Right hindlimb (tissue), 1 donor: ENCODE measurements around the gene TOP1.

Experiments used
- DNase-seq: peaks from one replicate; pipeline ENCODE4 v3.0.0-alpha.2; 2018

TOP1 gene

DNA sequence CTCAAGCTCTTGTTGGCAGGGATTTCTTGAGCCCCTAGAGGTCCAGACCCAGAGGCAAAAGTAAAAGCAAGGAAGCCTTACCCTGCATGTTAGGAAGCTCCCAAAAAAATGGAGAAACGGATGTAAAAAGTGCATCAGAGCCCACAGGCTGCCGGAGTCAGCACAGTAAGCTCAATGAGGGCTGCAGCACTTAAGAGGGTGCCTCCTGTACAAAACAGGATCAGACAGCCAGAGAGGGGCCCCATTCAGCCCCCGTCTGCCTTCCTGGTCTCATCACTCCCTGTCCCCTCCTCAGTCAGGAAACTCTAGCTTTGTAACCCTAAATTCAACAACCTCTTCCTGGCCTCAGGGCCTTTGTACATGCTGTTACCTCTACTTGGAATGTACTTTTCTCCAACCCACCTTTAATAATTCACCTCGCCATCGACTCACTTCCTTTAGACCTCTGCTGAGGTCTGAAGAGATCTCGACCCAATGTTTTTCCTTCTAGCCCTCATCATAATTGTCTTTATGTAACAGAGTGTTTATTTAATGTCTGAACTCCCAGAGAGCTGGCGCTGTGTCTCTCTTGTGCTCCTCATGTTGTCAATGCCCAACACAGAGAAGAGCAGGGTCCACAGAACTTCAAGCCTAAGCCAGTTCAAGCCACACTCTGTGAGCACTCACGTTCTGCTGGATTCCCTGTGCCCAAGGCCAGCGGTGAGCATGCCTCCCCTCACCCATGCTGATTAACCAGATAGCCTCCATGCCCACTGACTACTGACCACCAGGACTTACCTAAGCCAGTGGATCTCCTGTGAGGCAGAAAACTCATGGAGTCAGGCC, 106.0 kb downstream of the TOP1 start:
- DNase-seq = no peak

DNA sequence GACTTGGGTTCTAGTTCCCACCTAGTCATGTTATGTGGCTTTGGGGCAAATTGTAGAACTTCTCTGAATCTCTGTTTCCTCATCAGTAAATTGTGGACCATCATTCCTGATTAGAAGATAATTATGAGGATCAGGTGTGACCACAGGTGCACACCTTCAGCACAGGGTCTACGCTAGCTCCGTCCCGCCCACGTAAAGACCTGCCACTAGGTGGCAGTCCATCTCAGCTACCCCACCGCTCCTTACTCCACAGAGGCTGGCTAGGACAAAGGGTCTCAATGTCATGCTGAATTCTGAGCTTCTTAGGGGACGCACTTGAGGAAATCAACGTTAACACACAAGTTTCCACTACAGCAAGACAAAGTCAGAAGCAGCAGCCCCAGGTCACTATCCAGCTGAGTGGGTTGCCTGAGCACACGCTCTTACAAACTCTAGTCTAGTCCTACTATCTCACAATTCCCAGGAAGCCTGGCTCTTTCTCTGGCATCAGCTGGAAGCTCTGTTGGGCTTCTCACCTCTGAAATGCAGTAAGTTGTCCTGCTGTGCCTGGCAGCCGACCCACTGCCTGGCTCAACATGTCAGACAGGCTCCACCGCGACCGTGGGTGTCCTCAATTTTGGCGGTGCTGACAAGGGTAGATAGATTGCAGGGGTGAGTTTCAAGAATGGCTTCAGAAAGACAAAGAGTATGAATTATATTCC, 106.7 kb downstream of the TOP1 start:
- no peak for DNase-seq

DNA sequence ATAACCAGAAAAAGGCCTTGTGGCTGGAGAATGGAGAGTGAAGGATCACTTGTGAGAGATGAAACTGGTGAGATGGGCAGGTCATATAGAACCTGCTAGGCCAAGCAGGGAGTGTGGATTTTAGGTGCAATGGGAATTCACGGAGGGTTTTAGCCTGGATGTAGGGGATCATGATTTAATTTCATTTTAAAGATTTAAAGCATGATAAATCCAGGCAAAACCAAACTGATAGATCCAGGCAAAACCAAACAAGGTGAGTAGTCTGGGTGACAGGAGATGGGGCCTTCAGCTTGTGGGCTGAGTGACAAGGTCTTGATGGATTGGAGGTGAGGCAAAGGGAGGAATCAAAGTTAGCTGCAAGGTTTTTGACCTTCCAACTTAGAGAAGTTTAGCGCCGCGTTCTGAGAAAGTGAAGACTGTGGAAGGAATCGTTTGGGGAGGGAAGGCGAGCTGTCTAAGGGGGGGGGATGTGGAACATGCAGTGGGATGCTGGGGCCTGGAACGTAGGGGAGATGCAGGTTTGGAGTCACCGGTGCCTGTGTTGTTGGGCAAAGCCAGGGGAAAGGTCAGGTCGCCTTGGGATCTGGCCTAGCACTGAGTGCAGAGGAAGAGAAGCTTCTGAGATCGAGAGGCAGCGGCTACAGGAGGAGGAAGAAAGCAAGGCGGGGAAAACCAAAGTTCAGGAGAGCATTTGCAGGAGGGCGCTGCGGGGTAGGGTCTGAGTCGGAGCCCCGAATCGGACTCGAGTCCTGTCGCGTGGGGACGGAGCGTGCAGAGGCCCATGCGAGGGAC, 107.5 kb downstream of the TOP1 start:
- no peak for DNase-seq

DNA sequence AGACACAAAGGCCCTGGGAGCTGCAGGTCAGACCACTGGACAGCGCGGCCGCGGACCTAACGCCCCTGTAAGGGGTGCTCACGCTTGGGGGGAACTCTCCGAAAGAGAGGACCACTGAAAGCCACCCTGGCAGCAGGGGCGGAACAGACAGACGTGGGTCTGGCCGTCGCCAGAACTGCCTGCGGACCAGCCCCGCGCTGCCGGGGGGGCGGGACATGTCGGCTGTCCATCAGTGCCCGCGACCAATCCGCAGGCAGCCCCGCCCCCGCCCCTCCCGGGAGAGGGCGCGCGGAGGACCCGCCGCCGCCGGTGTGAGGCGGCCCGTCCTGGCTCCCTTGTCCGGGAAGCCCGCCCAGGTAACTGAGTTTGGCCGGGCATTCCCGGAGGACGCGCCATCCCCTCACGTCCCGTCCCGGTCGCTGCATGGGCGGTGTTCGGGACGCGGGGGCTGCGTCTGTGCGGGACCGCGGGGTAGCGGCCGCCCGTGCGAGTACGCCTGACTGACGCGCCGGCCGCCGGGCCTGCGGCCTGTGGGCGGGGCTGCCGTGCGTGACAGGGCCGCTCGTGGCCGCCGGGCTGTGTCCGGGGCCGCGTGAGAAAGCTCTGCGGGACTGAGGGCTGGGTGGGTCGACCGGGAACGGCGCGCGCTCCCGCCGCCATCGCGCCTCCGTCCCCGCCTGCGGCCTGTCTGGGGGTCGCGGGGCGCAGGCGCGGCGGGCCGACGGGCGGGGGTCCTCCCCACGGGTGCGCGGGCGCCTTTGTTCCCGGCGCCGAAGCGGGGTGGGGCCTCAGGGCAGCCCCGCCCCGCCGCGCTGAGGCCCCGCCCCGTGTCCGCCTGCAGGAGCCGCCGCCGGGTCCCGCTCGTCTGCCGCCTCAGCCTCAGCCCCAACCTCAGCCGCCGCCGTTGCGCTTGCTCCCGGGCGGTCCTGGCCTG, 108.3 kb downstream of the TOP1 start, which contains the start of gene PLCG1:
Gene PLCG1 (plus strand): TSS at position 864 of the 934 bp plus-strand sequence. CDS start 99 bp downstream, outside the sequence.
- peak; percentile 93 for DNase-seq

DNA sequence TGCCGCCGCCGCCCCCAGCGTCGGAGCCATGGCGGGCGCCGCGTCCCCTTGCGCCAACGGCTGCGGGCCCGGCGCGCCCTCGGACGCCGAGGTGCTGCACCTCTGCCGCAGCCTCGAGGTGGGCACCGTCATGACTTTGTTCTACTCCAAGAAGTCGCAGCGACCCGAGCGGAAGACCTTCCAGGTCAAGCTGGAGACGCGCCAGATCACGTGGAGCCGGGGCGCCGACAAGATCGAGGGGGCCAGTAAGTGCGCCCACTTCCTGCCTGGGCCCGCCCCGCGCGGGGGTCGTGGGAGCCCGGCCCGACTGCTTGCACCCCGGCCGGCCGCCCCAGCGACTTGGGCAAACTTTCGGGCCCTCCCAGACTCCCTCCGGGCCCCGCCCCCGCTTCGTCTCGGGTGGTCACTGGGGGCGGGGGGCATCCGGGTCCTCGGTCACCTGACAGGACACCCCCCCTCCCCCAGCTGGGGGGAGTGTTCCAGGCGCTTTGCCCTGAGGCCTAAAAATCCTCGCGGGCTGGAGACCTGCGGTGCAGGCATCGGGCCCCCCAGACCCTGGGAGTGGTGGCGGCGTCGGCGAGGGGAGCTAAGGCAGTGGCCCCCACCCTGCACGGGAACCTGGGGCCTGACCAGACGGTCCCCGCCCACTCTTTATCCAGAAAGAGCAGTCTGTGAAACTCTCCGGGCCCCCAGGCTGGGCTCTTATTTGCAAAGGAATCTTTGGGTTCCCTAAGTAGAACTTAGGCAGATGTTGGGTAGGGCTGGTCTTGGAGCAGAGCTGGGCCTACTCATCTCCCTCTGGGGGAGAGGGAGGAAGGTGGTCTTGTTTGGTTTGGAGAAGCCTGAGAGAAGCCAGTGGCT, 109.2 kb downstream of the TOP1 start:
- DNase-seq = peak; percentile 91

DNA sequence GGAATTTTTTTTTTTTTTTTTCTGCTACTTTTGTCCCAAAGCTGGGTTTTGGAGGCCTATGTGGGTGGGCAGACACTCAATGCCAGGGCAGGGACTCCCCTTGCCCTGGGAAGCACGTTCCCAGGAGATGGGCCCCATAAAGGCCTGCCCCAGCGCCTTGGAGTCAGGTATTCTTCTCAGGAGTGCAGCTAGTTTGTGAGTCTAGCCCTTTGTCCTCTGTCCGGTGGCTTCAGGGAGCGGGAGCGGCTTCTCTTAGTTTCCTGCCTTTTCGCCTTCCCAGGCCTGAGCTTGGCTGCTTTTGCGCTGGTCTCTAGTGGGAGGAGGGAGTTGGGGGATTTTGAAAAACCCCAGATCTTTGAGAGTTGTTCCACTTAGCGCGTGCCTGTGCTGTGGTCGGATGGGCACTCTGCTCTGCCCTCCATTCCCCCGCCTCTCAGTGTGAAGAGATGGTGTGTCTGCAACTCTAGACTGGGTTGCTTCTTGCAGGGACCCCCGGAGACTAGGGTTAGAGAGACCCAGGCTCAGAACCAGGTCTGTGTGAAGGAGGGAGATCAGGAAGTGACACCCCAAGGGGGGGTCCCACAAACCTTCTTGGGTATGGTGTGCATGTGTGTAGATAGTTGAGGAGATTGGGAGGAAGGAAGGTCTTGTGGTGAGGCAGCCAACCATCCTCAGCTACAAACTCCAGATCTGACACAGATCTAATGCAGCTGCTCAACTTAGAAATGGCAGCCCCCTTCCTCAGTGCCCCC, 110.0 kb downstream of the TOP1 start:
- no peak for DNase-seq

DNA sequence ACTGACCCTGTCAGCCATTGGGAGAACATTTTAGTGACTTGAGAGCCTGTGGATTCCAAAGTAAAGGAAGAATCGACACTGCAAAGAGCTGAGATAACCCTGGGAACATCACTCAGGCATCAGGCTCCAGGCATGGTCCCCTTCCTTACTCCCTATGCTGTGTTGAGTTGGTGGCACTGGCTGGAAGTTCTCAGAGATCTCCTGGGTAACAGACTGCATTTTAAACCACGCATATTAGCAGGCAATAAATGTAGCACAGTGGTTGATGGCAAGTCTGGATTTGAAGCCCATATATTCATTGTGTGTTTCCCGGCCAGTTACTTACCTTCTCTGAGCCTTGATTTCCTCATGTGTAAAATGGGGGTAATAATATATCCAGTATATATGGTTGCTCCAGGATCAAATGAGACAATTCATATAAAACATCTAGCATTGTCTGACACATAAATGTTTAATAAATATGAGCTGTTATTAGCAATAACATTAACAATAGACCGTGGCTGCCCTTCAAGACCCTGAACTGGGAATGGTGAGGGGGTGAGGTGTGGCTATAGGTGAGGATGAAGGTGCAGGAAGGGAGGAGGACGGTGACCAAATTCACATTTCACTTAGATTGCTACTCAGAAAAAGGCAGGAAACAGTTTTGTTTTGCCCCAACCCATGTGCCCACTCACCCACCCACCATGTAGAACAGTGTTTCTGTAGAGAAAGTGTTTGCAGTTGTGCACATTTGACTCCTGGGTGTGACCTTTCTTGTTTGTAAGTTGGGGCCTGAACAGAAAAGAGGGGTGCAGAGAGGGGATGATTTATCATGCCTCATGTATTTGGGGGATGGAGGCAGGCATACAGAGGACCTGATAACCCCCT, 110.8 kb downstream of the TOP1 start:
- no peak for DNase-seq

DNA sequence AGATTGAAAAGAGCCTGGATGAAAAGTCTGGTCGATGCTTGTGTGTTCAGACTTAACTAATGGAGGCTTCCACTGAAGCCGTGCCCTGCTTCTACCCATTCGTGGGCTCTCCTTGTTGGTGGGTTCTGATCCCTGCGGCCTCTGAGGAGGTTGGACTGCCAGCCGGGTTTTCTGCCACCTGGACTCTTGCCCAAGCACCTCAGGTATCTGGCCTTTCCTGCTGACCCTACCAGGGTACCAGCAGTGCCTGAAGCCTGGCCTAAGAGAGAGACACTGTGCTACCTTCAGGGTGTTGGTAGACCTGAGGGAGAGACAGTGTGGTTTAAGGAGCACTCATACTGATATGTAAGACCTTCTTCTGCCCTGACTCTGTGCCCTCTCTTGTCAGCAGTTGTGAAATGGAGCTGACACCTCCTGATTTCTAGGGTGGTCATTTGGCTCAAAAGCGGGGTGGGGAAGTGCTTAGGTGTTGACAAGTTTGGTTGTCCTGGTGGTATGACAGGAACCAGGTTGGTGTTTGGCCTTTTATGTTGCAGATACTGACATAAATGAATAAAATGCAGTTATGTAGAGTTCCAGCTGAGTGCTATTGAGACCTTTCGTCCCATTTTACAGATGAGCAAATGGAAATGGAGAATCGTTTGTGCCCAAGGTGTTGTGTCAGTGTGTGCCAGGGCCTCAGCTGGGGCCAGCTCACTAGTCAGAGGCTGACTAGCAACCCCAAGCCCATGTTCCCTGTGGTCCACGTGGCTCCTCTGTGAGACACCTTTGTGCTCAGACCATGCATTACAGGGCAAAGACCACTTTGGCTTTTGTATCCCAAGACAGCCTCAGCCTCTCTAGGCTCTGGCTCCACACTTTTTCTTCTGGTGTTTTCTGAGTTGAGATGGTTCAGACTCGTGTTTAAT, 111.9 kb downstream of the TOP1 start:
- DNase-seq = no peak

DNA sequence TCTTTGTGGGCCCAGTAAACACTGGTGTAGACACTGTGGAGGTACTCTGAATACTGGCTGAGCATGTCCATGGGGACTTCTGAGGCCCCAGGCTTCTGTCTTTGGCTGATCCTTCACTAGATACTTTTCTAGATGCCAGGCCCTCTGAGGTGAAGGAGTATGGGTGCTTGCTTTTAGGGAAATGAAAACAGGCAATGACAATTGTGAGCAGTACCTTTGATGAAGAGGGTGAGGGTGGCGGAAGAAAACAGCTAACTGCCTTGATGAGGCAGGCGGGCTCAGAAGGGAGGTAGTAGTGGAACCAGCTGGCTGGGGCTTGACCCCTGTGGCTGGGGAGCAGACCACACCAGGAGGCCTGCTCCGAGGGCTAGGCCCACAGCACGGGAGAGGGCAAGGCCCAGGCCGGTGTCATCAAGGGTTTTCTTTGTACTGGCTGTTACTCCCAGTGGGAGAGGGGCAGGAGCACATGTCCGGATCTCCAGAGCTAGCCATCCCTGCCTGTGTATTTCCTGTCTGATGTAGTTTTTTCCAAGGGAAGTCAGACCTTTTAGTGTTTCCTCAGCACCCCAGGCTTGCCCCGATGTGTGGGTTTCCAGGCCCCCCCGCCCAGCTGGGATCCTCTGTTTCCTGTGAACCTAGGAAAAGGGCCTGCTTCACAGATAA, 112.7 kb downstream of the TOP1 start:
- peak; percentile 48 for DNase-seq

DNA sequence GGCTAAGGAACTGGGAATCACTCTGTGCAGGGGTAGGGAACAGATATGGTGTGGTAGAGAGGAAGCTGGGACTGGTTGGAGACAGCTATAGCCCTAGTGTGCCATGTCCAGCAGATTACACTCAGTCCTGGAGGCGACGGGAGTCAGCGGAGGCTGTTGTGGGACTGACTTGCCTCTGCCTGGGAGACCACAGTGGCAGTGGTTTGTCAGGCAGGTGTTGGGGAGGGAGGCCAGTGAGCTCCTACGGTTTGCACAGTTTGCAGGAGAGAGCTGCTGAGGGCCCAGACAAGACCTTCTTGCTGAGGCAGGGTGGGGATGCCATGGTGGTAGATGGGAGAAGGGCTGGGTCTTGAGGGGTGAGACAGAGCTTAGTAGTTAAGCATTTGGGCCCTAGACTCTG, 113.6 kb downstream of the TOP1 start:
- no peak for DNase-seq

DNA sequence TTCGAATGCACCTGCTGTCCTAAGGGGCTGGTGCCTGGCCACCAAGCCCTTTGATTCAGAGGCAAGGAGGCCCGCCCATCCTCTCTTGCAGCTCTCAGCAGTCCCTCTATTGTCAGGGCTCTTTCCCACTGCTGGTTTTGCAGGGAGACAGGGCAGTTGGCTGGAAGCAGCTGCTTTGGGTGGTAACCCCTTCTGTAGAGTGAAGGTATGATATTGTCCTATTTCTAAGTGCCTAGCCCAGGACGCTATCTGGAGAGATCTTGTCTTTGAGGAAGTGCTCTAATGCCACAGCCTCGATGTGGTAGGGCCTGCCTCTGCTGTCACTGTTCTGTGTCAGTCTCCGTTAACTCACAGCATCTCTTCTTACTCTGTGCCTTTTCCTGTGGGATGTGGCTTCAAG, 114.3 kb downstream of the TOP1 start:
- DNase-seq = no peak

DNA sequence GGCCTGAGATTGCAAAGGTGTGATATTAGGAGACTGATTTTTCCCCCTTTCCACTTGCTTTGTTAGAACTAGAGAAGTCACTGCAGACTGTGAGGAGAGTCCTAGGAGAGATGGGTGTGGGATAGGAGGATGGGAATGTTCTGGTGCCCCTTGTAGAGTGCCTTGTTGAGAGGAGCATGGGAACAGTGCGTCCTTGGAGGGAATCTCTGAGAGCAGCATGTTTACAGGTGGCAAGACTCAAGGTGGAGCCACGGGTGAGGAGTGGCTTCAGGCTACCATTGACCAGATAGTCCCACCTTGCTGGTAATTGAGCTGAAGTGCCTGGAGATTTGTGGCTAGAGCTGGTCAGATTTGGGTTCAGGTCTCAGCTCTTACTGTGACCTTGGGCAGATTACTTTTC, 114.7 kb downstream of the TOP1 start:
- no peak for DNase-seq

DNA sequence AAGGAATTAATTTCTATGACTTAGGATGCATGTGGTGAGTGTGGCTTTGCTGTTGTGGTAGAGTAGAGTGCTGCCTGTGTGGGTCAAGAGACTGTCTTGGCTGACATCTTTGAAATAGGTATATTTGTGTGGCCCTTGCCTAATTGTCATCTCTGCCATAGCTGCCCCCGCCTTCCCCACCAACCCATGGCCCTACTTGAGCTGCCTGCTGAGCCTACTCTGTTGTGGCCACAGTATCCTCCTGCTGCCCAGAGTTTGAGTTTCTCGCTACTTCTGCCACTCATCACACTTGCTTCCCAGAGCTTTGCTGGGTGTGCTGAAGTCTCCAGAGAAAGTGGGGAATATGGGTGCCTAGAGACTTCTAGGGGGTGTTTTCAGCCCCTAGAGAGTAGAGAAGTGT, 116.7 kb downstream of the TOP1 start:
- DNase-seq = no peak

DNA sequence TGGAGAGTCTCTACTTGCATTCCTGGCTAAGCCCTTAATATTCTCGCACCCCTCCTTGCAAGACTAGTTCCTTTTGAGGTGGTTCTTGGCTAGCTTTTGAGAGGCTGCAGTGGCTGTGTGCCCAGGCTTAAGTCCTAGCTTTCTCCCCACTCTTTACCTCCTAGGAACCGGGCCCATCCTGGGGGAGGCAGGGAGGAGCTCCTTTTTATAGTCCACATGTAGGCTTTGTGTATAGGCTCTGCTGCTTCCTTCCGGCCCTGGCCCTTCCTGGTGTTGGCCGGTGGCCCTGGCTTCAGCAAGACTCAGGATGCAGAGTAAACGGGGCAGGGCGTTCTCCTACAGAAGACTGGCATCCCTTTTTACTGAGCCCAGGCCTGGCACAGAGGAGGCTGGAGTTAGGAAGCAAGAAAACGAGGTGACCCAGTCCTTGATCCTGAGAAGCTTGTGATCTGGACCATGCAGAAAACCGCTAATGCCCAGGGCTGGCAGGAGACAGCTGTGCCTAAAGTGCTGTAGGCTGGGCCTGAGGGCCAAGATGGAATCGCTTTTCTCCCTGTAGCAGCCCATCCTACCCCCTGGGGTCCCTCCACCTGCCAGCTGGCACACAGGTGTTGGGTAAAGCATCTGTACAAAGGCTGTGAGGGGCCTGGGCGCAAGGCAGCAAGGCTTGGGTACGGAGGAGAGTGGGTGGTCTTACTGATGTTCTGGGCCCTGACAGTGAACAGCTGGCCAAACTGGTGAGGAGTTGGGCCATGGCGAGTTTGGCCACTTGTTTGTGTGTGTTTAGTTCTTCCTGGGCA, 117.4 kb downstream of the TOP1 start:
- peak; percentile 73 for DNase-seq

DNA sequence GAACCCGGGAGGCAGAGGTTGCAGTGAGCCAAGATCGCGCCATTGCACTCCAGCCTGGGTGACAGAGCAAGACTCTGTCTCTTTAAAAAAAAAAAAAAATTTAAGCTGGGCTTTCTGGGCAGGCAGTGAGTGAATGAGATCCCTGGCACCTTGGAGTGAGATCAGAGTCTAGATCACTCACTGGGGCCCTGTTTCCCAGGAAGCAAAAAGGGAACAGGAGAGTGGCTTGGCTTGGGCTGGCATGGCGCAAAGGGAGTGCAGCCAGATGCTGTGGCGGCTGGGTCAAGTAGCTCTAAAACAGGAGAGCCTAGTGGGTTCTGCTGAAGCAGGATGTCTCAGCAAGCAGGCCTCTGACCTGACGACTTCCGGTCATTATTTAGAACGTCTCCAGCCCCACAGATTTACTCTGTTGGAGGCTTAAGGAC, 119.2 kb downstream of the TOP1 start:
- DNase-seq = no peak

DNA sequence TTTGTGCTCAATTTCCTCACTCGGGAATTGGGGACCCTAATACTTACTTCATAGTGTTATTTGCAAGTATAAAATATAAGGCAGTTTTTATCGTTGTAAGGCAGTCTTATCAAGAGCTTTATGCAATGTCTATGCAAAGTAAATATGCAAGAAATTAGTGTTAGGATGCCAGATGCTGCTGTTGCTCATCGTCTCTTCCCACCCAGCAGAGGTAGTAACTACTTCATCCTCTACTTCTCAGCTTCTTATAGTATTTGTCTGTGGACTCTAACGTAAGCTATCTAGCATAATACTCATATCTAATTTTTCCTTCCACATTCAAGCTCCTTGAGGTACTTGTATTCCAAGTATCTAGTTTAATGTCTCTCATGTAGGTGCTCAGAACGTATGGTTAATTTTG, 120.3 kb downstream of the TOP1 start:
- no peak for DNase-seq

DNA sequence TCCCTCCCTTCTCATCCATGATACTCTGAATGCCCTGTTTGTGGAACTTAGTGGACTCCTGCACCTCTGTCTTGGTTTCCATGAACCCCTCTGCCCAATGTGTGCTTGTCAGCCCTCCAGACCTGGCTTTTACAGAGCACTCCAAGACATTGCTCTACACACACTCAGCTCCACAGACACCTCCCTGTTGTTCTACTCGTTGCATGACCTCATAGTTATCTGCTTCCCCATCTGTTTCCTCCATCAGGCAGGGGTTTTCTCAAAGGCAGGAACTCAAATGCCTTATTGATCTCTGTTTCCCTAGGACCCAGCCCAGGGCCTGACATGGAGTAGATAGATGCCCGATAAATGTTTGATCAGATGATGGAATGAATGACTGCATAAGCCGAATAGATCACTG, 122.0 kb downstream of the TOP1 start:
- DNase-seq = no peak
